PC-9 (cell line): Measurements from ENCODE around the gene FOXO3.
"Not testable (repeated sequence)": the region's sequence is repeated elsewhere in the genome, so short reads cannot be mapped to it uniquely, and the experiment has no call there.

Source experiments
- CTCF ChIP-seq: fragments of 200-600 bp; sonication (generic); conservative IDR thresholded peaks from 2 replicates; pipeline ENCODE4 v1.6.1; 2017; ENCODE audit warnings: mixed run types, antibody characterized with exemption, mild to moderate bottlenecking, moderate library complexity
- EZH2 ChIP-seq: fragments of 200-600 bp; sonication (generic); IDR thresholded peaks from 2 replicates; pipeline ENCODE4 v1.8.0; 2017; ENCODE audit warnings: antibody characterized with exemption, low read depth

GRCh38 chr6:108535920-108536535 is 24.7 kb upstream of the FOXO3 start:
- not testable (repeated sequence) for TF ChIP-seq CTCF, EZH2
